Tibial nerve (tissue), 3 donors: ENCODE measurements around the gene FGD1.

Source experiments
- CTCF ChIP-seq, 5 experiments: fragments of 200-600 bp in 3 of 5; fragments of 450-650 bp in 2 of 5; sonication (generic) in 3 of 5; IDR thresholded peaks; one replicate each; pipeline ENCODE4 v1.5.1; 2016 to 2019; ENCODE audit warnings: antibody characterized with exemption in 5 of 5, mild to moderate bottlenecking in 3 of 5, moderate library complexity in 2 of 5
- POLR2A ChIP-seq, 2 donors: fragments of 450-650 bp; IDR thresholded peaks; one replicate each; pipeline ENCODE4 v1.6.1; 2017; ENCODE audit warnings: antibody characterized with exemption in 2 of 2, mild to moderate bottlenecking in 2 of 2, moderate library complexity in 2 of 2

GRCh38 chrX:54452920-54453319, 43.1 kb downstream of the FGD1 start:
- TF ChIP-seq CTCF (IDR thresholded peaks at IDR 0.05) (no peak), POLR2A (IDR thresholded peaks at IDR 0.05) (no peak)
